Hepatocyte (in vitro differentiated cells): ENCODE measurements around the gene PDGFRB. TPM values are rescaled to one million over a fixed set of nuclear protein-coding genes. Genes with fewer than 3 reads are reported as not detected.

Source experiments
- DNase-seq: peaks from one replicate; pipeline ENCODE4 v3.0.0-alpha.2; 2016; ENCODE audit warnings: low spot score
- H2AFZ ChIP-seq: fragments of 200-600 bp; sonication (generic); 2 replicates; pipeline ENCODE4 v1.6.0; 2016; ENCODE audit warnings: antibody characterized with exemption, mild to moderate bottlenecking
- H3K27ac ChIP-seq: fragments of 200-600 bp; sonication (generic); 2 replicates; pipeline ENCODE4 v1.5.1; 2016; ENCODE audit warnings: mild to moderate bottlenecking
- H3K27me3 ChIP-seq: fragments of 200-600 bp; sonication (generic); 2 replicates; pipeline ENCODE4 v1.6.1; 2016
- H3K36me3 ChIP-seq: fragments of 200-600 bp; sonication (generic); replicated peaks from 2 replicates; pipeline ENCODE4 v1.5.1; 2016; ENCODE audit warnings: low read depth; ENCODE audit not compliant: insufficient read depth
- H3K4me1 ChIP-seq: fragments of 200-600 bp; sonication (generic); 2 replicates; pipeline ENCODE4 v1.5.1; 2016; ENCODE audit warnings: mild to moderate bottlenecking, moderate library complexity; ENCODE audit not compliant: insufficient read depth
- H3K4me2 ChIP-seq: fragments of 200-600 bp; sonication (generic); 2 replicates; pipeline ENCODE4 v1.6.0; 2016
- H3K4me3 ChIP-seq: fragments of 200-600 bp; sonication (generic); 2 replicates; pipeline ENCODE4 v1.5.1; 2016; ENCODE audit warnings: mild to moderate bottlenecking
- H3K79me2 ChIP-seq: fragments of 200-600 bp; sonication (generic); 2 replicates; pipeline ENCODE4 v1.6.0; 2017; ENCODE audit warnings: mild to moderate bottlenecking
- H3K9me2 ChIP-seq: fragments of 200-600 bp; sonication (generic); replicated peaks from 2 replicates; pipeline ENCODE4 v1.6.0; 2017; ENCODE audit warnings: mild to moderate bottlenecking; ENCODE audit not compliant: insufficient read depth
- H3K9me3 ChIP-seq: fragments of 200-600 bp; sonication (generic); 2 replicates; pipeline ENCODE4 v1.5.1; 2016; ENCODE audit warnings: low read depth, mild to moderate bottlenecking
- H4K20me1 ChIP-seq: fragments of 200-600 bp; sonication (generic); 2 replicates; pipeline ENCODE4 v1.6.0; 2016; ENCODE audit warnings: mild to moderate bottlenecking; ENCODE audit not compliant: insufficient read depth, poor library complexity, severe bottlenecking
- CTCF ChIP-seq: fragments of 200-600 bp; sonication (generic); IDR thresholded peaks from 2 replicates; pipeline ENCODE4 v1.5.1; 2016; ENCODE audit warnings: antibody characterized with exemption, mild to moderate bottlenecking; ENCODE audit not compliant: poor library complexity
- EZH2 ChIP-seq: fragments of 200-600 bp; sonication (generic); IDR thresholded peaks from 2 replicates; pipeline ENCODE4 v1.6.1; 2016; ENCODE audit warnings: antibody characterized with exemption, mild to moderate bottlenecking, borderline replicate concordance
- EZH2phosphoT487 ChIP-seq: fragments of 200-600 bp; sonication (generic); IDR thresholded peaks from one replicate; pipeline ENCODE4 v1.6.1; 2018; ENCODE audit warnings: antibody characterized with exemption, mild to moderate bottlenecking, low read depth, moderate library complexity; ENCODE audit not compliant: unreplicated experiment, severe bottlenecking
- WGBS: methylation state at CpG from one replicate; pipeline ENCODE4 v1.1.6; 2016; ENCODE audit warnings: low lambda C conversion rate; ENCODE audit errors: missing lambda C conversion rate; 5-methylcytosine and 5-hydroxymethylcytosine counted together
- polyA plus RNA-seq: library from polyadenylated mRNA; unstranded; fragments of >200 nt; fragmentation: Nextera tagmentation; extraction: Ambion mirVana; gene quantifications from 2 replicates; pipeline ENCODE4 v1.2.1, GENCODE V29; 2016
- total RNA-seq: library from RNA; depleted of rRNA; stranded (reverse); fragments of >200 nt; gene quantifications from 2 replicates; pipeline ENCODE4 v1.2.3, GENCODE V29; 2014

PDGFRB gene
- total and polyA plus RNA-seq, 2 experiments from 2014 or later: 55.1 to 55.2 TPM

GRCh38 chr5:150067405-150067960 lies 88.2 kb downstream of the PDGFRB start:
- Histone ChIP-seq H3K4me3 (no peak overlapping the region), H3K9me2 (no peaks in the 10 kb centered on the region), H4K20me1 (no peaks in the 10 kb centered on the region), H3K27ac (no peak overlapping the region), H3K79me2 (no peaks in the 10 kb centered on the region), H3K4me1 (no peaks in the 10 kb centered on the region), H2AFZ (no peak overlapping the region), H3K27me3 (no peaks in the 10 kb centered on the region), H3K4me2 (no peak overlapping the region), H3K36me3 (no peaks in the 10 kb centered on the region), H3K9me3 (no peaks in the 10 kb centered on the region)
- WGBS: 88% methylated on average over 6 of the region's 6 CpGs
- no peak for TF ChIP-seq CTCF
- TF ChIP-seq EZH2: no peak
- no peak for TF ChIP-seq EZH2phosphoT487
- no peak for DNase-seq

- no peaks in the 10 kb centered on the region for H3K36me3 ChIP-seq
- no peak overlapping the region for H2AFZ ChIP-seq
- no peaks in the 10 kb centered on the region for H3K79me2 ChIP-seq
- peaks cover 5% of the 10 kb centered on the region for H3K4me1 ChIP-seq
- no peak overlapping the region for H3K4me2 ChIP-seq
- TF ChIP-seq EZH2 (no peak), CTCF (no peak), EZH2phosphoT487 (no peak)
- H3K27me3 ChIP-seq: no peaks in the 10 kb centered on the region
- 100% methylated on average over 2 of the region's 2 CpGs for WGBS
- no peak for DNase-seq
- H3K4me3 ChIP-seq: no peak overlapping the region
- no peaks in the 10 kb centered on the region for H3K9me3 ChIP-seq
- H3K27ac ChIP-seq: no peak overlapping the region
- no peaks in the 10 kb centered on the region for H4K20me1 ChIP-seq
- H3K9me2 ChIP-seq: no peaks in the 10 kb centered on the region
These were observed 88.7 kb downstream of the PDGFRB start for GRCh38 chr5:150066901-150067396.

GRCh38 chr5:150066436-150066835 lies 89.2 kb downstream of the PDGFRB start:
- Histone ChIP-seq H3K79me2 (no peaks in the 10 kb centered on the region), H3K4me2 (no peak overlapping the region), H3K4me3 (no peak overlapping the region), H3K27me3 (no peaks in the 10 kb centered on the region), H3K9me2 (no peaks in the 10 kb centered on the region), H2AFZ (no peak overlapping the region), H3K36me3 (no peaks in the 10 kb centered on the region), H4K20me1 (no peaks in the 10 kb centered on the region), H3K9me3 (no peaks in the 10 kb centered on the region), H3K27ac (no peak overlapping the region), H3K4me1 (peaks cover 5% of the 10 kb centered on the region)
- DNase-seq: no peak
- 97% methylated on average over 5 of the region's 5 CpGs for WGBS
- TF ChIP-seq CTCF: no peak
- TF ChIP-seq EZH2: no peak
- TF ChIP-seq EZH2phosphoT487: no peak
